Activated naive CD4-positive, alpha-beta T cell (primary cell): ENCODE data around the gene TRAPPC10.
"Not testable (repeated sequence)": the region's sequence is repeated elsewhere in the genome, so short reads cannot be mapped to it uniquely, and the experiment has no call there.

Experiments used
- DNase-seq, 4 experiments: peaks; one replicate each; lab custom pipeline; 2025; lab: John Stamatoyannopoulos, UW

TRAPPC10 gene

DNA sequence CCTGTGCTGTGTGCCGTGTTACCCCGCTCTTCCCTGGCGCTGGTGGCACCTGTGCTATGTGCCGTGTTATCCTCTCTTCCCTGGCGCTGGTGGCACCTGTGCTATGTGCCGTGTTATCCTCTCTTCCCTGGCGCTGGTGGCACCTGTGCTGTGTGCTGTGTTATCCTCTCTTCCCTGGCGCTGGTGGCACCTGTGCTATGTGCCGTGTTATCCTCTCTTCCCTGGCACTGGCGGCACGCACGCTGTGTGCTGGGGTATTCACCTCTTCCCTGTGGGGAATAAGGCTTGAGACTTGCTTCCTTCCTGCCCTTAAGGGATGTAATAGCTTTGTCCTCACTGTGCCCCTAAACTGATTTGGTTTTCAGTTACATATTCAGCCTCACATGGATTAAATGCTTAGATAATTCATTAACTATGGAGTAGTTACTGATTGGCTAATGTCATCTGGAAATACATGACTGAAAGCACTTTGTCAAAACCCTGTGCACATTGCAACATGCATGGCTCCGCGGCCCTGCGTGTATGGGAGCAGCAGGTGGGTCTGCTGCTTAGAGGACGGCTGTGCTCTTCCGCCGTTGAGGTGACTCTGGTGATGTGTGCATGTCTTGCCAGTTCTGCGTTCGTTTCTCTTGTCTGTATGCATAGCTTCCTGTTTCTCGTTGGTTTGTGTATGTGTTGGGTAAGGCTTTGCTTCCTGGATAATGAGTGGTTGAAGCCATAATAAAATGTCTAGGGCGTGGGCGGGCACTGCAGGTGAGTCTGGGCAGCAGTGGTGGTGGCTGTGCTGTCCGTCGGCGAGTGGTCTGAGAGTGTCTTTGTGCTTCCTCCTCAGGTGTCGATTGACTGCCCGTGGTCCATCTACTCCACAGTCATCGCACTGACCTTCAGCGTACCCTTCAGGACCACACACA is 77.1 kb downstream of the TRAPPC10 start:
- peak in 1 of 4 experiments; percentile 21 for DNase-seq

DNA sequence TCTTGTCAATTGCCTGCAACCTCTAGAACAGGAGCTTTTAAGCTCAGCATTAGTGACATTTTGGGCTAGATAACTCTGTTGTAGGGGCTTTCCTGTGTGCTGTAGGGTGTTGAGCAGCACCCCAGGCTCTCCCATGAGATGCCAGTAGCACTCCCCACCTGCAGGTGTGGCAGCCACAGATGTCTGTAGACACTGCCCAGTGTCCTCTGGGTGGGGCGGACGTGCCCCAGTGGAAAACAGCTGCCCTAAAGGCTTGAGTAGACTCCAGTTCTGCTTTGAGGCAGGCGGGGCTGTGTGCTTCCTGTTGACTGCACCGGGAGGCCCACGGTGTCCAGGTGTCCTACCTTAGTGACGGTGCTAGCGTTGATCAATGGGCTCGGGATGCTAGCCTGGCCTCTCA is 78.2 kb downstream of the TRAPPC10 start:
- no peak for DNase-seq

DNA sequence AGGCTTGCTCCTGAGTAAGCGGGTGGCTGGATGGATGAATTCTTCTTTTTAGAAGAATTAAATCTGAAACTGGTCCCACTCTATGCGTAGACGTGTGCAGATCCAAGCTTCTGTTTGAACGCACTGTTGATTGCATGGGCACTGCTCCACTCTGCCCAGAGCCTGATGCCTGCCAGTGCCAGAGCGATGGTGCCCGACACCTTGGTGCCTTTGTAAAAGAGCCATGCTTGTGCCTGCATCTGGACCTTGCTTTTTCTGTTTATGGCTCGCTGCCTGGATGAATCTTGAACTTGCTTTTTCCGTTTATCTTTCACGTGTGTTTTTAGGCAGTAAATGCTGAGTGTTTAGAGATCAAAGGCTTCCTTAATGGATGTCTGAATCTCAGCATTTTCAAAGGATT is 80.1 kb downstream of the TRAPPC10 start:
- DNase-seq: no peak

DNA sequence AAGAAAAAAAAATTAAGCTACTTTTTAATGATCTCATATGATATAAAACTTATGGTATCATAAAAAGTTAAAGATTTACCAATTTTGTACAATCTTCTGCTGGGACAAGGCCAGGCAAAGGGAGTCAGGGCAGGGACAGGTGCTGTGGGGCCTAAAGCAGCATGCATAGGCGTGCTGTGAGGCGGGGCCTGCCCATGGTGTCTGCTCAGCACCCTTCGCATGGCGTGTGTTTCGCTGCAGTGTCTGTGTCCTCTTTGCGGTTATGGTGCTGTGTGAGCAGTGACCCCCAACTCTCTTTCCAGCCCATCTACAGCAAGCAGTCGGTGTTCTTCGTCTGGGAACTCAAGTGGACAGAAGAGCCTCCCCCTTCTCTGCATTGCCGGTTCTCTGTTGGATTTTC is 81.7 kb downstream of the TRAPPC10 start:
- no peak for DNase-seq

DNA sequence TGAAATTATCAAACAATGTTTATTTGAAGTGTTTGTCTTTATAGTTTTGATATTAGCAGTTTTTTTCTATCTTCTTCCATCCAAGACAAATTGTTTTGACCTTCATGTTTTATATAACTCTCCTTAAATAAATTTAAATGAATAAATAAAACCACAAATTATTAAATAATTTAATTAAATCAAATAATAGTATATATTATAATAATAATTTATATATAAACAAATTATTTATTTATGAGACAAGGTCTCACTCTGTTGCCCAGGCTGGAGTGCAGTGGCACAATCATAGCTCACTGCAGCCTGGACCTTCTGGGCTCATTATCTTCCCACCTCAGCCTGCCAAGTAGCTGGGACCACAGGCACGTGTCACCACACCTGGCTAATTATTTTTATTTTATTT is 82.7 kb downstream of the TRAPPC10 start:
- DNase-seq: no peak

- not testable (repeated sequence) for DNase-seq
Observed at GRCh38 chr21:44098507-44098906, 86.4 kb downstream of the TRAPPC10 start.

DNA sequence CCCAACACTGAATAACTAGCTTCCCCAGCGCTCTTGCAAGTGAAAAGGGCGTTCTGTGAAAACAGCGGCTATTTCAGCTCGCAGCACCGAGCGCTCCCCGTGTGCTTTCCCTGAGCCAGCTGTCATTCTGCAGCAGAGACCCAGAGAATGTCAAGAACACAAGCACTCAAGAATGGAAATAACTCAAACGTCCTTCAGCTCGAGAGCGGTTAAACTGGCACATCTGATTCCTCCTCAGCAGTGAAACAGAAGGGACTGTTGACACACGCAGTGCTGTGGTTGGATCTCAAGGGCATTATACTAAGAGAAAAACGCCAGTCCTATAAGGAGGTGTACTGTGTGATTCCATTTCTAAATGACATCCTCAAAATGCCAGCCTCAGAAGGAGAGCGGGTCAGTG is 86.9 kb downstream of the TRAPPC10 start:
- not testable (repeated sequence) for DNase-seq

DNA sequence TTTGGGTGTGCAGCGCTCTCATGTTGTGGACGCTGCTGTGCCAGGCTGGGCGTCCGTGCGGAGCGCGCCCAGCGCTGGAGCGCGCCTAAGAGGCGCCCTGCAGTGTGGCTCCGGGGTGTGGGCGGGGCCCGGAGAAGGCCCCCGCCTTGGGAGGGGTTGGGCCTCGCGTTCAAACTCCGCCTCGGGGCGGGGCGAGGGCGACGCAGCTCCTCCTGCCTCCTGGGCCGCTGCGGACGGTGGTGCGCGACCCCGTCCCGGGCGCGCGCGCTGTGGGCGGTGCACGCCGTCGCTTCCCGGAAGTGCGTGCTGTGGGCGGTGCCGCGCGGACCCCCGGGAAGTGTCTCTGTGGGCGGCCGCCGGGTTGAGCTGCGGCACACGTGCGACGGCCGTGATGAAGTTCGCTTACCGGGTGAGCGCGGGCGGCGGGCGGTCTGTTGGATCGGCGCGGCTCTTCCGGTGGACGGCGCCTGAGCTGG is 95.0 kb downstream of the TRAPPC10 start, which contains the start of gene PWP2:
PWP2 (plus strand) TSS at position 374 of the 476 bp plus-strand sequence; CDS start at position 392, 18 bp downstream.
- peak in 1 of 4 experiments; percentile 62 for DNase-seq

GRCh38 chr21:44107589-44107988 is 95.5 kb downstream of the TRAPPC10 start:
- DNase-seq: not testable (repeated sequence)

- not testable (repeated sequence) for DNase-seq
Observed at GRCh38 chr21:44113702-44114371, 101.7 kb downstream of the TRAPPC10 start.

DNA sequence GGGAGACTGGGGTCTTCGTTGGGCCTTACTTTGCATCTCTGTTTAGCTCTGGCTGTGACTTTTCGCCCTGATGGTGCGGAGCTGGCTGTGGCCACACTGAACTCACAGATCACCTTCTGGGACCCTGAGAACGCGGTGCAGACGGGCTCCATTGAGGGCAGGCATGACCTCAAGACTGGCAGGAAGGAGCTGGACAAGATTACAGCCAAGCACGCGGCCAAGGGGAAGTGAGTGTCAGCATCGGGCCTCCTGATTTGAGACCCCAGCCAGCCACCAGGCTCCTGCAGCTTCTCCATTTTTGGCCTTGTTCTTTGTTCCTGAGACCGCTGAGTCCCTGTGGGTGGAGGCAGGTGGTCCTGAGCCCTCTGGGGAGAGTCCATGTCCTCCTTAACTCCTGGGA is 110.0 kb downstream of the TRAPPC10 start:
- DNase-seq: not testable (repeated sequence)

- not testable (repeated sequence) for DNase-seq
Observed at GRCh38 chr21:44127827-44128226, 115.7 kb downstream of the TRAPPC10 start.

DNA sequence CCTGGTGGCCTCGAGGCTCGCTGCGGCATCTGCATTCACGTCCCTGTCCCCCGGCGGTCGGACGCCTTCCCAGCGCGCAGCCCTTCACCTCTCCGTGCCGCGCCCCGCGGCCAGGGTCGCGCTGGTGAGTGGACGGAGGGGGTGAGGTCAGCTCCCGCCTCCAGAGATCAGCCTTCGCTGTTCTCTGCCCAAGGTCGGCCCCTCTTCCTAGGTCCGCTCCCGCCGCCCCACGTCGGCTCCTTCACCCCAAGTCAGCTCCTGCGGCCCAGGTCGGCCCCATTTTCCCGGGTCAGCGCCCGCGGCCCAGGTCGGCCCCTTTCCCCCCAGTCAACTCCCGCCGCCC is 121.6 kb downstream of the TRAPPC10 start:
- DNase-seq: not testable (repeated sequence)

DNA sequence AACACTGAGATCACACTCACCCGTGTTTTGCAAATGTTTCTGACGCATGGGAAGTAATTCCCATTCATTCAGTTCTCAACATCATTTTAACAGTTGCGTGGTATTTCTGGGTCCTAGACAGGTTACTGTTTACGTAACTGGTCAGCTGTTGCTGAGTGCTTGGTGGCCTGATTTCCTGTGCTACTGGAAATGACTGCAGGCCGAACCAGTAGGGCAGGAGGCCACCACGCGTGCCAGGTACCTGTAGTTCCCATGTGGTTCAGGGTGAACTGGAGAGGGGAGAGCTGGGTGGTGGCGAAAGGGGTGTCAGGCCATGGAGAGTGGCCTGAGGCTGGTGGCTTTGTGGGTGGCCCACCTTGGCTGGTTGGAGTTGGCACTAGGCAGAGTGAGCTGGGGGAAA is 122.6 kb downstream of the TRAPPC10 start:
- not testable (repeated sequence) for DNase-seq

- DNase-seq: not testable (repeated sequence)
Observed at GRCh38 chr21:44138039-44138438, 125.9 kb downstream of the TRAPPC10 start.

DNA sequence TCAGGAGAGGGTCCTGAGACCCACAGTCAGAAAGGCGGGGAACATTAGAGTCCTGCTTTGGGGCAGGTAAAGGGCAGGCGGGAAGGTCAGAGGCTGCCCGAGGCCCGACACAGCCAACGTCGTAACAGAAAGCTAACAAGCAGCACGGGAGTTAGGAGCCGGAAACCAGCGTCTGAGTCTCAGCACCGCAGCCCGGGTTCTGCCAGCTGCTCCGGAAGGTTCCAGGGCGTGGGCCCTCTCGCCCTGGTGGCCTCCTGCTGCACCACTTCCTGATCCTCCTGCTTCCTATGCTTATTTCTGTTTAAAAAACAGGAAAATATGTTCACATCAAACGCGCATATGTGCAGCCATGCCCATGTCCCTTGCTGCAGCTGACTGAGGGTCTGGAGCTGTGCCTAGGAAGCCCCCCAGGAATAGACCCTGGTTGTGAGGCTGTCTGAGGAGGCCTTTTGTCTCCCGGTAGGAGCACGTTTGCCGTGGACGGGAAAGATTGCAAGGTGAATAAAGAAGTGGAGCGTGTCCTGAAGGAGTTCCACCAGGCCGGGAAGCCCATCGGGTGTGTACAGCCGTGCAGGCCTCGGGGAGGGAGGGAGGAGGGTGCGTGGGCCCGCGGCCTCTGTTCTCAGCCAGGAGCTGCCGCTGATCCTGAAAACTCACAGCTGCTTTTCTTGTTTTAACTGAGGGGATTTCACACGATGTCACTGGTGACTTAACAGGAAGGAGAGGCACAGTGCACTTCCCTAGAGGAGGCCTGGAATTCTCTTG is 127.9 kb downstream of the TRAPPC10 start:
- not testable (repeated sequence) for DNase-seq

GRCh38 chr21:44140552-44140932 is 128.4 kb downstream of the TRAPPC10 start:
- DNase-seq: not testable (repeated sequence)

GRCh38 chr21:44142470-44142869 is 130.4 kb downstream of the TRAPPC10 start:
- not testable (repeated sequence) for DNase-seq

DNA sequence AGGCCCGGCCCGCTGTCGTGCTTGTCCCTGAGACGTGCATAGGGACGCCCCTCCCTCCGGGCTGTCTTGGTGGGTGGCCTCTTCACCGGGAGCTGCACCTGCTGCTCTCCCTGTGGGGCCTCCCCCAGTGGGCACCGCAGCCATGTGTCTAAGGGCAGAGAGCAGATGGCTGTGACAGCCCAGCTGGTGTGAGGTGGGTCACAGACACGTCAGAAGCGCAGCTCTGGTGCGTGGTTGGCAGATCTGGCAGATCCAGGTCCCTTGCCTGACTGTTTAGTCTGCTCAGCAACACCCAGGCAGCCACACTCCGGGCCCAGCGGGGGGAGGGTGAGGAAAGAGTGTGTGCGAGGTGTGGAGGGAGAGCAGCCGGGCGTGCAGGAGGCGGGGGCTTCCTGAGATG is 131.3 kb downstream of the TRAPPC10 start:
- not testable (repeated sequence) for DNase-seq

DNA sequence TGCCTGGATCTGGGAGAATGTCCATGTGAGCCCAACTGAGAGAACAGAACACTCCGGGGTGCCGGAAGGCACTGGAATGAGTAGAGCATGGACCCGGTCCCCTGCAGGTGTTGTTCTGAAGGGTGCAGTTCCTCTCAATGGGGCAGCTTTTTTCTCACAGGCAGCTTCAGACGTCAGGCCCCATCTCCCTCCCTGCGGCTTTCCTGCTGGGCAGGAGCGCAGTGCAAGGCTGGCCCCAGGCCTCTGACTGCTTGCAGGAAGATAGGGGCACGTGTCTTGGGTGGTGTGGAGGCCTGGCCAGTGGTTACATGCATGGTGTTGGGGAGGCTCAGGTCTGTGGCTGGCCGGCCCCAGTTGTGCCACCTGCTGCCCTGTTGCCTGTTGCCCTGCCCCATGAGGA is 131.9 kb downstream of the TRAPPC10 start:
- not testable (repeated sequence) for DNase-seq

DNA sequence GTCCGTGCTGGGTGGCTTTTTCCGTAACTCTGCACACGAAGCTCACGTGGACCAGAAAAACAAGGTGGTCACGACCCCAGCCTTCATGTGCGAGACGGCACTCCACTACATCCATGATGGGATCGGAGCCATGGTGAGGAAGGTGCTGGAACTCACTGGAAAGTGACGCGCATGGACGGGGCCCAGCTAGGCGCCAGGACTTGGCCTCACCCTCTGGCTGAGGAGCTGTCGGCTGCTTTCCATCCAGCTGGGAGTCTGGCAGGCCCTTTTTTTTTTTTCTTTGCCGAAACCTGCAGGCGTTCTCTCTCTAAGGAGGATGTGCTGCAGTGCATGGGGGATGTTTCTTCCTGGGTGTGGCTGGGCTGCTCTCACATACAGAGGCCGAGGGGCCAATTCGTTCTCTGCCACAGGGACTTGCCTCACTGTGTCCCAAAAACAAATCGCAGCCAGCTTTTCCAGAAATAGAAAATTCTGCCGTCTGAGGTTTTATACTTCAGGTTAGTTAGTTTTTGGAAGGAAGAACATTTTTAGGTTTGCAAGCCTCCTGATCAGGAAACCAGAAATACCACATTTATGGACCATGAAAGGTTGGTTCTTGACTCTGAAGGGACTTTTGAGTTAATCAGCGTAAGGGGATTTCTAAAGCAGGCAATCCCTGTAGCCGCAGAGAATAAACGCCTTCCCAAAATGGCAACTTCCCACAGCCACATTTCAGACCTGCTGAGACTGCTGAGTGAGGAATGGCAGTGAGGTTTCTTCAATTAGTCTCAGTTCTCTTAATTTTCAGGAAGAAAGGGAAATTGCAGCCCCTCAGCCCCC is 132.9 kb downstream of the TRAPPC10 start:
- DNase-seq: not testable (repeated sequence)
